ENCODE data around the gene CRYBG1. TPM values are rescaled to one million over a fixed set of nuclear protein-coding genes. Genes with fewer than 3 reads are reported as not detected.
"Not testable (repeated sequence)": the region's sequence is repeated elsewhere in the genome, so short reads cannot be mapped to it uniquely, and the experiment has no call there.

CRYBG1 gene
- polyA plus RNA-seq, 5 donors = 7.8 to 14.1 (median 10.4) TPM

- no peak for DNase-seq
Measured at GRCh38 chr6:106525882-106526275, 165.4 kb downstream of the CRYBG1 start.

- DNase-seq = no peak
Measured at GRCh38 chr6:106527117-106527516, 166.6 kb downstream of the CRYBG1 start.

GRCh38 chr6:106527979-106528378 lies 167.5 kb downstream of the CRYBG1 start:
- no peak for DNase-seq

GRCh38 chr6:106528521-106528920 lies 168.0 kb downstream of the CRYBG1 start:
- DNase-seq = no peak

- no peak for DNase-seq
Measured at GRCh38 chr6:106529438-106529837, 168.9 kb downstream of the CRYBG1 start.

GRCh38 chr6:106530026-106530425 lies 169.5 kb downstream of the CRYBG1 start:
- no peak for DNase-seq

GRCh38 chr6:106530502-106530901 lies 170.0 kb downstream of the CRYBG1 start:
- no peak for DNase-seq

GRCh38 chr6:106533054-106533453 lies 172.5 kb downstream of the CRYBG1 start:
- DNase-seq = no peak

- DNase-seq = no peak
Measured at GRCh38 chr6:106534004-106534403, 173.5 kb downstream of the CRYBG1 start.

GRCh38 chr6:106534564-106534982 lies 174.1 kb downstream of the CRYBG1 start:
- DNase-seq = no peak

- no peak for DNase-seq
Measured at GRCh38 chr6:106535012-106535411, 174.5 kb downstream of the CRYBG1 start.

GRCh38 chr6:106536357-106536756 lies 175.8 kb downstream of the CRYBG1 start:
- no peak for DNase-seq

GRCh38 chr6:106536851-106537250 lies 176.3 kb downstream of the CRYBG1 start:
- no peak for DNase-seq

GRCh38 chr6:106537662-106538061 lies 177.1 kb downstream of the CRYBG1 start:
- DNase-seq = no peak

GRCh38 chr6:106538145-106538544 lies 177.6 kb downstream of the CRYBG1 start:
- DNase-seq = no peak

GRCh38 chr6:106539936-106540335 lies 179.4 kb downstream of the CRYBG1 start:
- no peak for DNase-seq

GRCh38 chr6:106540432-106540831 lies 179.9 kb downstream of the CRYBG1 start:
- DNase-seq = no peak

GRCh38 chr6:106540907-106541306 lies 180.4 kb downstream of the CRYBG1 start:
- DNase-seq = no peak

- DNase-seq = no peak
Measured at GRCh38 chr6:106546261-106546690, 185.8 kb downstream of the CRYBG1 start.

GRCh38 chr6:106546691-106547414 lies 186.3 kb downstream of the CRYBG1 start:
- peak; percentile 28 to 31 for DNase-seq

- no peak for DNase-seq
Measured at GRCh38 chr6:106547601-106548453, 187.3 kb downstream of the CRYBG1 start.

GRCh38 chr6:106548926-106549455 lies 188.5 kb downstream of the CRYBG1 start:
- not testable (repeated sequence) for DNase-seq

GRCh38 chr6:106549521-106549920 lies 189.0 kb downstream of the CRYBG1 start:
- DNase-seq = no peak
